ENCODE data around the gene ZNF343.
"Not testable (repeated sequence)": the region's sequence is repeated elsewhere in the genome, so short reads cannot be mapped to it uniquely, and the experiment has no call there.

The ZNF343 gene

GRCh38 chr20:2520617-2521016, 11.9 kb upstream of the ZNF343 start:
- no peak for DNase-seq

DNA sequence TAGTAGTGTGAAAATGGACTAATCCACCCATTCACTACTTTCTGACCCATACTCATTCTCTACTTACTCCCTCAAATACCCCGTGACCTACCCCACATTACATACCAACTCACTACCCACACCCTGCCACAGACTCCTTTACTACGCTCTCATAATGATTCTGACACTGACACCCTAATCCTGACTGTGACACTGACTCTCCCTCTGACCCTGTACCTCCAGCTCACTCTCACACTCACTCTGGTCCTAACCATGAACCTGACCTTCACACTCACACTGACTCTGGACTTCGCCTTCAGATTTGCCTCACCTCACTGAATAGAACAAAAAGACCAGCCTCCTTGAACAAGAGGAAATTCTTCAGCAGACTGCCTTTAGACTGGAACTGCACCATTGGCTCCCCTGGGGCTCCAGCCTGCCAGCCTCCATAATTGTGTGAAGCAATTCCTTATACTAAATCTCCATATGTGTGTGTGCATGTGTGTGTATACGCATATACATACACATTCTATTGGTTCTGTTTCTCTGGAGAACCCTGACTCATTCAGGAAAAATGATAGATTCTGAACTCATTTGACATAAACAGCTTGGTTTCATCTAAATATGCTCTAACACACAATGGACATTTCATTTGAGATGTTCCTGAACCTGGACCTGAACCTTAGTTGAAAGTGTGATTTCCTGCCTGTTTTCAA, 10.5 kb upstream of the ZNF343 start:
- DNase-seq, result no peak

DNA sequence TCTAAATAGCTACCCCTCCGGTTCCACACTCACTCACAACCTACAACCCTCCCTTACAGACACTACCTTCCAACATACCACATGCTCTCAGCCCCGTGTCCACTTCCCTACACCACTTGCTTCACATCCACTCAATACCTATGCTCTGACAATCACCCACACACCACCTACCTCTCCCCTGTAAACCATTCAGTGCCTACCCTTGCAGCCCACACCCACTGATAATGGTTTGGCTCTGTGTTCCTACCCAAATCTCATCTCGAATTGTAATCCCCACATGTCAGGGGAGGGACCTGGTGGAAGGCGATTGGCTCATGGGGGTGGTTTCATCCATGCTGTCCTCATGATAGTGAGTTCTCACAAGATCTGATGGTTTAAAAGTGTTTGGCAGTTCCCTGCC, 9.8 kb upstream of the ZNF343 start:
- DNase-seq, result no peak

GRCh38 chr20:2518096-2518495, 9.4 kb upstream of the ZNF343 start:
- DNase-seq, result no peak

DNA sequence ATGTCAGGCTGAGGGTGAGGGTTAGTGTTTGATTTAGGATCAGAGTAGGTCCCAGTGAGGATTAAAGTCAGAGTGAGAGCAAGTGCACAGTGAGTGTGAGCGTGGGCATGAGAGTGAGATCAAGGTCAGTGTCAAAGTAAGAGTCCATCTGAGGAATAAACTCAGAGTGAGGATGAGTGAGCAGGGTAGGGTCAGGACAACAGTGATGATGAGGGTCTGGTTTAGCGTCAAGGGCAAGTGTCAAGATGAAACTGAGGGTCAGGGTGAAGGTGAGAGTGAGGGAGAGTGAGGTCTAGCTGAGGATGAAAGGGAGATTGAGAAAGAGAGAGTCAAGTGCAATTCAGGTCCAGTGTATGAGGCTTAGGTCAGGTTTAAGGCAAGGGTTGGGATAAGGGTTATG, 7.7 kb upstream of the ZNF343 start:
- no peak for DNase-seq

GRCh38 chr20:2515203-2515602, 6.5 kb upstream of the ZNF343 start:
- no peak for DNase-seq

DNA sequence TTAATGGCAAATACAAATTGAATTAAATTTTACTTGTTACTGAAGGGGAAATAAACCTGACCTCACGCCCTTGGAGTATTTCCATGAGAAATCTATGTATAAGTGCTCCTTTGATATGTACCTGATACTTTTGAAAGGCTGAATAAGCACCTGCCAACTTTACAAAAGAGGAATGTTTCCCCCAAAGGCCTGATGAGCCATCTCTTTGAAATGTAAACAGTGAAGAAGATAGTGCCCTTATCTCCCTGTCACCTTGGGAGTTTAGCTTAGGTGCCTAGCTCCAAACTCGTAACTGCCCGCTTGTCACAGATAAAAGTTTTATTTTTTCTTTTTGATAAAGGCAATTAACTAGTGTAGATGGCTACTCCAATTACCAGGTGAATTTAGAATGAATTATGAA, 1.1 kb upstream of the ZNF343 start:
- no peak for DNase-seq

- no peak for DNase-seq
Measured at GRCh38 chr20:2509468-2509781, 710 bp upstream of the ZNF343 start.

DNA sequence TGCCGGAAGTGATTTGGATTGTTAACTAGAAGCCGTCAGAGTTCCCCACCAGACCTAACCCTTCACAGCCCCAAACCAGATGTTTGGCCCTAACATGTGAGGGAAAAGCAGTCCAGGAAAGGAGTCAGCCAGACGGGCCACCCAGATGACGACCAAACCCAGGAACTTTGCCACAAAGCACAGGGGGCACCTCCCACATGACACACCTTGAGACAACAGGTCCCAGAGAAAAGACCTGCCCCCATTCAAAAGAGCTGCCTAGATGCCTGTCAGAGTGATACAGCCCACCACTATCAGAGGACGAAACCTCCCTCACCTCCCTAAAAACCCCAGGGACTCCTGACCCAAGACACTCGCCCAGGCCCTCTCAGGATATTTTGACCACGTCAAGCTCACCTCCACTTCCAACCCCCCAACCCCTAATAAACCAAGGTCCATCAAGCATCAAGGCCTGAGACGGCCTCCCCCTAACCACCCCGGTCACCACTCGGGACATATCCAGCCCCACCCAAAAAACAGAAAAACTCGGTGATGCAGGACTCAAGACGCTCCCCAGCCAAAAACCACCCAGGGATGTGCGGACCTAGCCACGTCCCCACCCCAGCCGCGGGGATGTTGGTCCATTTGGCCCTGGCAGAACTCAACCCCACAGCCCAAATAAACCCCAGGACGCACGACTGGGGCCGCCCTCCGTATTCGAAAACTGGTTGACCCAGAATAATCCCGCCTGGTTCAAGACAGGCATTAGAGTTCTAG, 662 bp downstream of the ZNF343 start:
- no peak for DNase-seq

GRCh38 chr20:2507464-2507863, 1.3 kb downstream of the ZNF343 start:
- no peak for DNase-seq

DNA sequence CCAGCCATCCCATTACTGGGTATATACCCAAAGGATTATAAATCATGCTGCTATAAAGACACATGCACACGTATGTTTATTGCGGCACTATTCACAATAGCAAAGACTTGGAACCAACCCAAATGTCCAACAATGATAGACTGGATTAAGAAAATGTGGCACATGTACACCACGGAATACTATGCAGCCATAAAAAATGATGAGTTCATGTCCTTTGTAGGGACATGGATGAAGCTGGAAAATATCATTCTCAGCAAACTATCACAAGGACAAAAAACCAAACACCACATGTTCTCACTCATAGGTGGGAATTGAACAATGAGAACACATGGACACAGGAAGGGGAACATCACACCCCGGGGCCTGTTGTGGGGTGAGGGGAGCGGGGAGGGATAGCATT, 2.3 kb downstream of the ZNF343 start:
- DNase-seq, result not testable (repeated sequence)

GRCh38 chr20:2504803-2505202, 3.9 kb downstream of the ZNF343 start:
- DNase-seq, result not testable (repeated sequence)

GRCh38 chr20:2502808-2503384, 5.8 kb downstream of the ZNF343 start:
- DNase-seq, result not testable (repeated sequence)

DNA sequence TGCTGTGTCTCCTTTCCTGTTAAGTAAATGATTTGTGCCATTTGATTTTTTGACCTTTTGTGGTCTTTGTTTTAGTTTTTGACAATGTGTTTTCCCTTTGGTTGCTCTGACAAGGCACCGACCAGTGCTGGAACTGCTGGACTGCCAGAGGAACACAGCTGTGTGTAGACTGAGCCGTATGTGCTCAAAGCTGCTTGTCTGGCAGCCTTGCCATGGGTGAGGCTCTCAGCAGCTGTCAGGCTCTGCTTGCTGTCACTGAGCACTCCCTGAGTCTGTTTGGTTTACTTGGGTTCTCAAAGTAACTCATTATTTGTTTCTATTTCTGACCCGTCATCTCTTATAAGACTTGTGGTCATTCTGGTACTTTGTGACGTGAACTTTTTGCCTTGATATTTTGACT, 23.1 kb downstream of the ZNF343 start:
- no peak for DNase-seq

DNA sequence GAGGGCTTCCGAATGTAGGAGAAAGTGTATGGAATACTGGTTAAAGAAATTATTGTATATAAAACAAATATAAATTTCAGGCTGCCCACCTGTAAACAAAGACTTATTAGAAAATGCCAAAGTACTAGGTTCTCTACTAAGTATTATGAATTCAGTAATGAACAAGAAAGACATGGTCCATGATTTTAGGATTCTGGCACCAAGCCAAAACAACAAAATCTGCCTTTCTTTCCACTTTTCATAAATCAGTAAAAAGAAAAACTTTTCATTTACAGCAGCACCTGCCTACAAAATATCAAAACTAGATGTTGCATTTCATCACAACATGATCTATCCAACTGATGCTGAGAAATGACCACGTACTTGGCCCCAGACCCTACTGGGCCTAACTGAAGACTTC, 23.6 kb downstream of the ZNF343 start:
- DNase-seq, result no peak

DNA sequence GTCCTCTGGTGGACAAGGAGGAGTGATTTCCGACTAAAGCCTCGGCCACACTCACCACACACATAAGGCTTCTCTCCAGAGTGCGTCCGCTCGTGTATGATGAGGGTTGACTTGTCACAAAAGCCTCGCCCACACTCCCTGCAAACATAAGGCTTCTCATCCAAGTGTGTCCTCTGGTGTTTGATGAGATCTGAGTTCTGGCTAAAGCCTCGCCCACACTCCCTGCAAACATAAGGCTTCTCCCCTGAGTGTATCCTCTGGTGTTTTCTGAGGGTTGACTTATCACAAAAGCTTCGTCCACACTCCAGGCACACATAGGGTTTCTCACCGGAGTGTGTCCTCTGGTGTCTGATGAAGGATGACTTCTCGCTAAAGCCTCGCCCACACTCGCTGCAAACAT, 25.2 kb downstream of the ZNF343 start:
- DNase-seq, result no peak

DNA sequence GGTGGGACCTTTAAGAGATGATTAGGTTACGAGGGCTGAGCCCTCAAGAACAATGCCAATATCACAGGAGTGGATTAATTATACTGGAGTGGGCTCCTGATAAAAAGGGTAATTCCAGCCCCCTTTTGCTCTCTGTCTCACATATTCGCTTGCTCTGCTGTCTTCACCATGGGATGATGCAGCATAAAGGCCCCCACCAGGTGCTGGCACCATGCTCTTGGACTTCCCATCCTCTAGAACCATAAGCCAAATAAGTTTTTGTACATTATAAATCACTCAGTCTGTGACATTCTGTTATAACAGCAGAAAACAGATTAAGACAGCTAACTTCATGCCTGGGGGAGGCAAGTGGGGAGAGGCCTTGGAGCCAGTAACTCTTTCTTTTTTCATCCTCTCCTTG, 28.3 kb downstream of the ZNF343 start:
- no peak for DNase-seq

- no peak for DNase-seq
Measured at GRCh38 chr20:2476742-2477615, 31.7 kb downstream of the ZNF343 start.

DNA sequence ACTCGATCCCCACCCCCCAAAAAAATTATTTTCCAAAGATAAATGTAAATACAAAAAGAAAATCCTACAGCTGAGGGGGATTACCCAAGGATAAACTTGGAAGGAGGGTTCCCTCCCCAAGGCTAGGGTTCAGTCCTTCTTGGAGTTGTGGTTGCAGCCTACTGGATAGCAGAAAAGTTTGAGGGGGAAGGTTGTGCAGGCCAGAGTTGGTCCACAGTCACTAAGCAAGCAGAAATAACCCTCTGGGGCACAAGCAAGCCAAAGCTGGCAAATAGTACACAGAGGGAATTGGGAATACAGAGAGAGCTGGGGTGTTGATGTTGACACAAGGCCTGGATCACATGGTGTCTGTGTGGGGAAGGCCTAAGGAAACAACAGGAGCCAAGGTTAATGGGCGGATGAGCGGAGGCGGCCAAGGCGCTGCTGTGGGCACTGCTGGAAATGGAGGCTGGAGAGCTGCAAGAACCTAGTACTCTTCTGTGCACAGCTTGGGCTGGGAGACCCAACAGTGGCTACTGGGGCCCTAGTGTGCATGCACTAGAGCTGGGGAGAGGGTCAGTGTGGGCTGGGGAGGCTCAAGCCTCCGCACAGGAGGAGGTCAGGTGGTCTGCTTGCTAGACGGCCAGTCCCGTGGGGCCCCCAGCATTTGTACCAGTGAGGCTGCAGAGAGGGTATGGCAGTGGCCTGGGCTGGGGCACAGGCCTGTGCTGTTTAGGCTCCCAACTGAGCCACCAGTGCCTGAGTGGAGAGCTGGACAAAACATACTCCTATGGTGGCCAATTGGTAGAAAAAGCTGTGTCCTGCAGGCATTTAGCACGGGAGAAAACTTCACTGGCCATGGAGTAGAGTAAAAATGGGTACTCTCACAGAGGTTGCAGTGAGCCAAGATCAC, 32.6 kb downstream of the ZNF343 start:
- no peak for DNase-seq

DNA sequence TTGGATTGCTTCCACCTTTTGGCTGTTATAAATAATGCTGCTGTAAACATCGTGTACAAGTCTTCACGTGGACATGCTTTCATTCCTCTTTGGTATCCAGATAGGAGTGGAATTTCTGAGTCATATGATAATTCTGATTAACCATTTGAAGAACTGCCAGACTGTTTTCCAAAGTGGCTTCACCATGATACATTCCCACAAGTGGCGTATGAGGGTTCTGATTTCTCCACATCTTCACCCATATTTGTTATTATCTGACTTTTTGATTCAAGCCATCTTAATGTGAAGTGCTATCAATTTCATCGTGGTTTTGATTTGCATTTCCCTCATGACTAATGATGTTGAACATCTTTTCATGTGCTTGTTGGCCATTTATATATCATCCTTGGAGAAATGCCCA, 35.2 kb downstream of the ZNF343 start:
- no peak for DNase-seq

- peak; percentile 97 for DNase-seq
Measured at GRCh38 chr20:2470423-2471193, 38.1 kb downstream of the ZNF343 start, which contains the start of gene SNRPB. TSS of gene SNRPB (minus strand) at chr20:2470789. CDS start at chr20:2470690, 99 bp downstream.

Data from CD4-positive, alpha-beta T cell treated with Interleukin-6 for 4 hours (primary cell).